Activated T-helper 9 cell treated with anti-CD3 and anti-CD28 coated beads, Interleukin-2, amount 50 U/mL, for 16 hours (primary cell): ENCODE data around the gene EMP2.
A peak's percentile ranks its signal among the peaks of the same experiment; 100 is the strongest.
"Not testable (repeated sequence)": the region's sequence is repeated elsewhere in the genome, so short reads cannot be mapped to it uniquely, and the experiment has no call there.

ENCODE experiments used
- DNase-seq: peaks from one replicate; pipeline ENCODE4 v3.0.0-alpha.2; 2020; ENCODE audit warnings: low read depth

The EMP2 gene

GRCh38 chr16:10548404-10548803 lies 32.0 kb downstream of the EMP2 start:
- DNase-seq, result no peak

GRCh38 chr16:10547708-10548107 lies 32.7 kb downstream of the EMP2 start:
- DNase-seq, result no peak

- no peak for DNase-seq
These were observed 37.0 kb downstream of the EMP2 start for GRCh38 chr16:10543231-10543977.

GRCh38 chr16:10541366-10541765 lies 39.0 kb downstream of the EMP2 start:
- no peak for DNase-seq

GRCh38 chr16:10539793-10540192 lies 40.6 kb downstream of the EMP2 start:
- DNase-seq, result no peak

GRCh38 chr16:10539236-10539635 lies 41.2 kb downstream of the EMP2 start:
- DNase-seq, result no peak

- no peak for DNase-seq
These were observed 41.8 kb downstream of the EMP2 start for GRCh38 chr16:10538583-10538982.

- no peak for DNase-seq
These were observed 42.5 kb downstream of the EMP2 start for GRCh38 chr16:10537946-10538345.

- no peak for DNase-seq
These were observed 43.5 kb downstream of the EMP2 start for GRCh38 chr16:10536814-10537389.

GRCh38 chr16:10536328-10536727 lies 44.1 kb downstream of the EMP2 start:
- not testable (repeated sequence) for DNase-seq

GRCh38 chr16:10535461-10535860 lies 44.9 kb downstream of the EMP2 start:
- no peak for DNase-seq

- DNase-seq, result no peak
These were observed 45.6 kb downstream of the EMP2 start for GRCh38 chr16:10534748-10535147.

GRCh38 chr16:10533612-10534011 lies 46.8 kb downstream of the EMP2 start:
- not testable (repeated sequence) for DNase-seq

- no peak for DNase-seq
These were observed 48.8 kb downstream of the EMP2 start for GRCh38 chr16:10531582-10531981.

GRCh38 chr16:10530685-10531084 lies 49.7 kb downstream of the EMP2 start:
- DNase-seq, result no peak

GRCh38 chr16:10529895-10530669 lies 50.3 kb downstream of the EMP2 start:
- DNase-seq, result no peak

- no peak for DNase-seq
These were observed 51.8 kb downstream of the EMP2 start for GRCh38 chr16:10528635-10529034.

GRCh38 chr16:10526962-10527361 lies 53.4 kb downstream of the EMP2 start:
- DNase-seq, result no peak

GRCh38 chr16:10525214-10525825 lies 55.1 kb downstream of the EMP2 start:
- DNase-seq, result no peak

GRCh38 chr16:10522966-10523365 lies 57.4 kb downstream of the EMP2 start:
- DNase-seq, result no peak

- DNase-seq, result peak; percentile 16
These were observed 58.6 kb downstream of the EMP2 start for GRCh38 chr16:10521681-10522274.

GRCh38 chr16:10520869-10521578 lies 59.4 kb downstream of the EMP2 start:
- no peak for DNase-seq
